A673 (cell line): Measurements from ENCODE around the gene TPRKB.
"Not testable (repeated sequence)": the region's sequence is repeated elsewhere in the genome, so short reads cannot be mapped to it uniquely, and the experiment has no call there.

Experiments used
- EZH2 ChIP-seq: fragments of 200-600 bp; sonication (generic); IDR thresholded peaks from 2 replicates; pipeline ENCODE4 v1.6.1; 2017; ENCODE audit warnings: borderline replicate concordance, low read depth, mild to moderate bottlenecking, mixed read lengths, antibody characterized with exemption, low read length; ENCODE audit not compliant: poor library complexity, severe bottlenecking
- TF ChIP-seq, protein P1 (sequence below): fragments of 300-800, 200-600 bp; sonication (generic); conservative IDR thresholded peaks from 2 replicates; pipeline ENCODE4 v1.5.1; 2017; ENCODE audit warnings: low read depth, mild to moderate bottlenecking, antibody characterized with exemption, low read length, moderate library complexity, mixed read lengths

GRCh38 chr2:73696985-73697384 is 40.2 kb downstream of the TPRKB start:
- TF ChIP-seq, protein P1, sequence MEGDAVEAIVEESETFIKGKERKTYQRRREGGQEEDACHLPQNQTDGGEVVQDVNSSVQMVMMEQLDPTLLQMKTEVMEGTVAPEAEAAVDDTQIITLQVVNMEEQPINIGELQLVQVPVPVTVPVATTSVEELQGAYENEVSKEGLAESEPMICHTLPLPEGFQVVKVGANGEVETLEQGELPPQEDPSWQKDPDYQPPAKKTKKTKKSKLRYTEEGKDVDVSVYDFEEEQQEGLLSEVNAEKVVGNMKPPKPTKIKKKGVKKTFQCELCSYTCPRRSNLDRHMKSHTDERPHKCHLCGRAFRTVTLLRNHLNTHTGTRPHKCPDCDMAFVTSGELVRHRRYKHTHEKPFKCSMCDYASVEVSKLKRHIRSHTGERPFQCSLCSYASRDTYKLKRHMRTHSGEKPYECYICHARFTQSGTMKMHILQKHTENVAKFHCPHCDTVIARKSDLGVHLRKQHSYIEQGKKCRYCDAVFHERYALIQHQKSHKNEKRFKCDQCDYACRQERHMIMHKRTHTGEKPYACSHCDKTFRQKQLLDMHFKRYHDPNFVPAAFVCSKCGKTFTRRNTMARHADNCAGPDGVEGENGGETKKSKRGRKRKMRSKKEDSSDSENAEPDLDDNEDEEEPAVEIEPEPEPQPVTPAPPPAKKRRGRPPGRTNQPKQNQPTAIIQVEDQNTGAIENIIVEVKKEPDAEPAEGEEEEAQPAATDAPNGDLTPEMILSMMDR = not testable (repeated sequence)
- TF ChIP-seq EZH2 = not testable (repeated sequence)
